ENCODE data around the gene FBN2.

Gene FBN2

GRCh38 chr5:128366147-128366546, 171.9 kb downstream of the FBN2 start:
- DNase-seq, result no peak
- H3K4me3 Mint-ChIP-seq, result no peak overlapping the region
- H3K4me1 Mint-ChIP-seq, result no peaks in the 10 kb centered on the region
- no peak for TF ChIP-seq CTCF (IDR thresholded peaks at IDR 0.05)
- no peaks in the 10 kb centered on the region for H3K9me3 Mint-ChIP-seq
- no peaks in the 10 kb centered on the region for H3K27me3 Mint-ChIP-seq (ENCODE audit: low read depth, poor library complexity)
- H3K27ac Mint-ChIP-seq, result no peak overlapping the region
- peaks cover 85% of the 10 kb centered on the region for H3K36me3 Mint-ChIP-seq (ENCODE audit: low read depth)

GRCh38 chr5:128362370-128362769, 175.7 kb downstream of the FBN2 start:
- no peak for TF ChIP-seq CTCF (IDR thresholded peaks at IDR 0.05)
- H3K4me1 Mint-ChIP-seq, result no peaks in the 10 kb centered on the region
- no peak overlapping the region for H3K4me3 Mint-ChIP-seq
- no peaks in the 10 kb centered on the region for H3K27me3 Mint-ChIP-seq (ENCODE audit: low read depth, poor library complexity)
- no peak overlapping the region for H3K27ac Mint-ChIP-seq
- DNase-seq, result no peak
- peaks cover 72% of the 10 kb centered on the region for H3K36me3 Mint-ChIP-seq (ENCODE audit: low read depth)
- no peaks in the 10 kb centered on the region for H3K9me3 Mint-ChIP-seq

GRCh38 chr5:128358826-128359225, 179.2 kb downstream of the FBN2 start:
- DNase-seq, result no peak
- Mint-ChIP-seq H3K27ac (no peak overlapping the region), H3K27me3 (ENCODE audit: low read depth, poor library complexity) (no peaks in the 10 kb centered on the region), H3K4me1 (peaks cover 9% of the 10 kb centered on the region), H3K4me3 (no peak overlapping the region), H3K9me3 (no peaks in the 10 kb centered on the region), H3K36me3 (ENCODE audit: low read depth) (peaks cover 76% of the 10 kb centered on the region)
- no peak for TF ChIP-seq CTCF (IDR thresholded peaks at IDR 0.05)

- Mint-ChIP-seq H3K4me1 (peaks cover 10% of the 10 kb centered on the region), H3K27ac (no peak overlapping the region), H3K4me3 (no peak overlapping the region), H3K36me3 (ENCODE audit: low read depth) (peaks cover 62% of the 10 kb centered on the region), H3K9me3 (no peaks in the 10 kb centered on the region), H3K27me3 (ENCODE audit: low read depth, poor library complexity) (no peaks in the 10 kb centered on the region)
- TF ChIP-seq CTCF (IDR thresholded peaks at IDR 0.05), result no peak
- no peak for DNase-seq
Observed at GRCh38 chr5:128357226-128357625, 180.8 kb downstream of the FBN2 start.

GRCh38 chr5:128355961-128356360, 182.1 kb downstream of the FBN2 start:
- TF ChIP-seq CTCF (IDR thresholded peaks at IDR 0.05), result no peak
- DNase-seq, result no peak
- Mint-ChIP-seq H3K4me3 (no peak overlapping the region), H3K27me3 (ENCODE audit: low read depth, poor library complexity) (no peaks in the 10 kb centered on the region), H3K36me3 (ENCODE audit: low read depth) (peaks cover 59% of the 10 kb centered on the region), H3K9me3 (no peaks in the 10 kb centered on the region), H3K4me1 (peaks cover 10% of the 10 kb centered on the region), H3K27ac (no peak overlapping the region)

GRCh38 chr5:128353441-128354107, 184.5 kb downstream of the FBN2 start:
- Mint-ChIP-seq H3K27ac (peak overlapping the region; percentile 96), H3K9me3 (no peaks in the 10 kb centered on the region), H3K36me3 (ENCODE audit: low read depth) (peaks cover 66% of the 10 kb centered on the region), H3K4me1 (peaks cover 10% of the 10 kb centered on the region), H3K27me3 (ENCODE audit: low read depth, poor library complexity) (no peaks in the 10 kb centered on the region), H3K4me3 (no peak overlapping the region)
- TF ChIP-seq CTCF (IDR thresholded peaks at IDR 0.05), result no peak
- no peak for DNase-seq

Measured in nephron progenitor cell (in vitro differentiated cells).